ENCODE measurements around the gene FLII.

Gene FLII

DNA sequence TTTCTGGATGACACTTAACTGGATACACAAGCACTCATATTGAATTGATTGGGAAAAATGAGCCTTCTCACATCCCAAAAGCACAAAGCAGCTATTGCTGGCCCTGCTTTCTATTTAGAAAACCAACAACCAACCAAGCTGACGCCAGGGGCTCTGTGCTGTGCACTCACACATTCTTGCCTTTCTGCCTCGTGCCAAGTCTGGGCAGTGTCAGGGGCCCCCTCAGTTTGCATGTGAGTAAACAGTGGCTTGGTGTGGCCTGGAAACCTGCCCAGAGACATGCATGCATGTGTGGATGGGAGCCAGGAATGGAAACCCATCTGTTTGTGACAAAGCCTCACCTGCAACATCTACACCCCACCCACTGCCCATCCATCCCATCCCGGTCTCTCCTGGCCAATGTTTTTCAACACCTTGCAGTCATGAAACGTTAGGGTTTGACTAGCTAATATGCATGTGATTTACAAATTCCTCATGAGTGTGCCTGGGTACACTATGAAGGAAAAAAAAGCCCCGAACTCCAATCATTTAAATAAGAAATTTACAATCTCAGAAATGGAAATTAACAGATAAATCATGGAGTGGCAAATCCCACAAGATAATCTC, 22.3 kb upstream of the FLII start:
- TF ChIP-seq, protein P1, sequence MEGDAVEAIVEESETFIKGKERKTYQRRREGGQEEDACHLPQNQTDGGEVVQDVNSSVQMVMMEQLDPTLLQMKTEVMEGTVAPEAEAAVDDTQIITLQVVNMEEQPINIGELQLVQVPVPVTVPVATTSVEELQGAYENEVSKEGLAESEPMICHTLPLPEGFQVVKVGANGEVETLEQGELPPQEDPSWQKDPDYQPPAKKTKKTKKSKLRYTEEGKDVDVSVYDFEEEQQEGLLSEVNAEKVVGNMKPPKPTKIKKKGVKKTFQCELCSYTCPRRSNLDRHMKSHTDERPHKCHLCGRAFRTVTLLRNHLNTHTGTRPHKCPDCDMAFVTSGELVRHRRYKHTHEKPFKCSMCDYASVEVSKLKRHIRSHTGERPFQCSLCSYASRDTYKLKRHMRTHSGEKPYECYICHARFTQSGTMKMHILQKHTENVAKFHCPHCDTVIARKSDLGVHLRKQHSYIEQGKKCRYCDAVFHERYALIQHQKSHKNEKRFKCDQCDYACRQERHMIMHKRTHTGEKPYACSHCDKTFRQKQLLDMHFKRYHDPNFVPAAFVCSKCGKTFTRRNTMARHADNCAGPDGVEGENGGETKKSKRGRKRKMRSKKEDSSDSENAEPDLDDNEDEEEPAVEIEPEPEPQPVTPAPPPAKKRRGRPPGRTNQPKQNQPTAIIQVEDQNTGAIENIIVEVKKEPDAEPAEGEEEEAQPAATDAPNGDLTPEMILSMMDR (IDR thresholded peaks at IDR 0.05; ENCODE audit: low read depth, low read length, missing control alignments): no peak
- no peak overlapping the region for H3K4me3 ChIP-seq (ENCODE audit: low read depth, low read length)
- DNase-seq (ENCODE audit: low read depth): no peak

DNA sequence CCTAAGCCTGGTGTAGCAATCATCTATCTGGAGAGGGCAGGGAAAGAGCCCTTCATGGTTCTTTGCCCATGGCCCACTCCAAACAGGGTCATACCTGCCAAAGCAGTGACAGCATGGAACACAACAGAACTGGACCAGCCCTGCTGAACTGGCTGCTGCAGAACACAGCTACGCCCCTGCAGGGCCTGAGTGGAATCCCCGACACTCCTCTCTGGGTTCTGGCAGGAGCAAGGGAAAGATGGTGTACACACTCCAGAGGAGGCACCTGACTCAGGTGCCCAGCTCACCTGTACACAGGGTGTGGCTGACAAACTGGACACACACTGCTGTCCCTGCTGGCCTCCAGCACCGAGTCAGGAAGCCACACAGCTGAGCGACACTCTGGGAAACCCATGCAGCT, 21.7 kb upstream of the FLII start:
- no peak overlapping the region for H3K4me3 ChIP-seq (ENCODE audit: low read depth, low read length)
- TF ChIP-seq, protein P1 (IDR thresholded peaks at IDR 0.05; ENCODE audit: low read depth, low read length, missing control alignments): no peak
- DNase-seq (ENCODE audit: low read depth): no peak

DNA sequence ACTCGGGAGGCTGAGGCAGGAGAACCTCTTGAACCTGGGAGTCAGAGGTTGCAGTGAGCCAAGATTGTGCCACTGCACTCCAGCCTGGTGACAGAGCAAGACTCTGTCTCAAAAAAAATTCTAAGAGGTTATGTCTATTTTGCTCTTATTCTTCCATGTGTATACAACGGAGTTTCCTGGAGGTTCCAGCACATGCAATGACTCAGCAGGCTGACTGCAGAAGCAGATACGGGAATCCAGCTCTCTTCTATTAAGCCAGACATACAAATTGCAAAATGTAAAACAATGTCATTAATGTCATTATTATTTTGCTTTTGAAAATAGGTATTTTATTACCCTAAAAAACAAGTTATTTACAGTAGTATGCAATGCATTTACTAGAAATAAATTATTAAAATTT, 20.3 kb upstream of the FLII start:
- DNase-seq (ENCODE audit: low read depth): no peak
- TF ChIP-seq, protein P1 (IDR thresholded peaks at IDR 0.05; ENCODE audit: low read depth, low read length, missing control alignments): no peak

DNA sequence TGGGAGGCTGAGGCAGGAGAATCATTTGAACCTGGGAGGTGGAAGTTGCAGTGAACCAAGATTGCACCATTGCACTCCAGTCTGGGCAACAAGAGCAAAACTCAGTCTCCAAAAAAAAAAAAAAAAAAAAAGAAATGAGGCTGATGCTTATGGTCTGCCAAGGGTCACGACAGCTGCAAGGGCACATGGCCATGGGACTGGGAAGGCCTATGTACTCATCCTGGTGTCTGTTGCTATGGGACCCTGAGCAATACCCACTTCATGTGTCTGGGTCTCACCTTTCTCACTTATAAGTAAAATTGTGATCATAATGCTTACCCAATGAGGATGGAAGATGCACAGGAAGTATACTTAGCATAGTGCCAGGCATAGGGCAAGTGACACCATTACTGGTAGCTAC, 18.5 kb upstream of the FLII start:
- DNase-seq (ENCODE audit: low read depth): no peak
- TF ChIP-seq, protein P1 (IDR thresholded peaks at IDR 0.05; ENCODE audit: low read depth, low read length, missing control alignments): no peak
- no peak overlapping the region for H3K4me3 ChIP-seq (ENCODE audit: low read depth, low read length)

More for the DNA sequence above, 20.3 kb upstream of the FLII start:
- no peak overlapping the region for H3K4me3 ChIP-seq (ENCODE audit: low read depth, low read length)

DNA sequence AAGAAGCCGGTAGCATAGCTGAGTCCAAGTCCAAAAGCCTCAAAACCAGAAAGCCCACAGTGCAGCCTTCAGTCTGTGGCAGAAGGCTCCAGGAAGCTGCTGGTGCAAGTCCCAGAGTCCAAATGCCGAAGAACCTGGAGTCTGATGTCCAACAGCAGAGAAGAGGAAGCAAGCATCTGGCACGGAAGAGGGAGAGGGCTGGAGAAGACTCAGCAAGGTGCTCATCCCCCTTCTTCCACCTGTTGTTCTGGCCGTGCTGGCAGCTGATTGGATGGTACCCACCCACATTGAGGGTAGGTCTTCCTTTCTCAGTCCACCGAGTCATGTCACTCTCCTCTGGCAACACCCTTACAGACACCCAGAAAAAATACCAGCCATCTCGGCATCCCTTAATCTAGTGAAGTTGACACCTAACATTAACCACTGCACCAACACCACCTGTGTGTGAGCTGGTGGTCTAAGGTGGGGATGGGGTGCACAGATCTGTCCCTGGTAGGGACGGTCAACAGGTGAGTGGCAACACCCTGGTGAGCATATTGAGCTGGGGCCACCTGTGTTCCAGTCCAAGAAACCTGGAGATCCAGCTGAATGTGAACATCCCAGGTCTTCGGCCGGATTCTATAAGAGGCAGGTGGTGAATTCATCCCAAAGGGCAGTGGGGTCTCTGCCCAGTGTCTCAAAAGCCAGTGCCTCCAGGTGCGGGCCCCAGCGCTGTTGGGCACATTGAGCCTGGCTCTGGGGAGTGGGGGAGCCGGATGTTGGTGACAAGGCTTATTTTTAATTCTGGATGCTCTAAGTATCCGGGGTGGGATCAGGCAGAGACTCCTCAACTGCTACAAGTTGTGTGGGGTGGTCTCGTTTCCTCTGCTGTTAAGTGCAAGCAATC, 11.8 kb upstream of the FLII start:
- no peak overlapping the region for H3K4me3 ChIP-seq (ENCODE audit: low read depth, low read length)
- TF ChIP-seq, protein P1 (IDR thresholded peaks at IDR 0.05; ENCODE audit: low read depth, low read length, missing control alignments): no peak
- DNase-seq (ENCODE audit: low read depth): no peak

DNA sequence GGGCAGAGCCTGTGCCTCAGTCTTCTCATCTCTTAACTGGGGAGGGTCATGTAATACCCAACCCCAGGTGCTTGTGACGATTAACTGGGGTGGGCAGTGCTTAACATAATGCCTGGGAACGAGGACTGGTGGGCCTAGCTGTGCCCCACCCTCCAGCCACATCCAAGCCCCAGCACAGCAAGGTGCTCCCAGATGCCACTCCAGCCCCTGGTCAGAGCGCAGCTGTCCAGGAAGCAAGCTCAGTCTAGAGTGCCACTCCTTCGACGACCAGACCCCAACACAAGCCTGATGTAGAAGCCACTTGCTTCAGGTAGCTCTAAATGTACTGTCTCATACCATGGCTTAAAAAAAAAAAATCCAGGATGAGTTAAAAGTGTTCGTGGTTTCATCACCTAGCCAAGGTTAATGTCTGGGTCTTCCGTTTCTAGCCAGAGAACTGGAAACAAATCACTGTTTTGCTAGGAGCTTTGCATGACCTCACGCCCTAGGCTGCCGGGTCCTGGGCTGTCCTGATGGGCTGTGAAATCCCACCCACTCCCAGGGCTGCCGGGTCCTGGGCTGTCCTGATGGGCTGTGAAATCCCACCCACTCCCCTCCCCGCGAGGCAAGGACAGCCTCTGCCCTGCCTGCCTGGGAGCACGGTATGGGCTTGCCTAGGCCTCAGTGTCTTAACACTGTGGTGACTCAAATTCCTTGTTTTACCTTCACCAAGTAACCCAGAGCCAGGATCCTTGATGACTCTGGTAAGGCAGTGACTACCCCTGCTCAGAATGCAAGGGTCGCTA, 9.6 kb upstream of the FLII start:
- no peak overlapping the region for H3K4me3 ChIP-seq (ENCODE audit: low read depth, low read length)
- no peak for DNase-seq (ENCODE audit: low read depth)
- TF ChIP-seq, protein P1 (IDR thresholded peaks at IDR 0.05; ENCODE audit: low read depth, low read length, missing control alignments): no peak

Data from GM12864 (cell line).